DOHH2 (cell line): Measurements from ENCODE around the gene CEP41.

Experiments
- H3F3A ChIP-seq: fragments of 200-600 bp; sonication (generic), shearing (Covaris generic); 2 replicates; pipeline ENCODE4 v1.6.0; 2016; ENCODE audit warnings: antibody characterized with exemption, mild to moderate bottlenecking; ENCODE audit not compliant: control insufficient read depth, insufficient read depth
- H3K27ac ChIP-seq: fragments of 200-600 bp; sonication (generic); 2 replicates; pipeline ENCODE4 v1.5.1; 2014; ENCODE audit warnings: low read depth, mild to moderate bottlenecking, low read length, moderate library complexity
- H3K27me3 ChIP-seq: fragments of 200-600 bp; sonication (generic); 2 replicates; pipeline ENCODE4 v1.6.1; 2014; ENCODE audit warnings: mild to moderate bottlenecking, low read length, mixed read lengths; ENCODE audit not compliant: control insufficient read depth
- H3K36me3 ChIP-seq: fragments of 200-600 bp; sonication (generic); 2 replicates; pipeline ENCODE4 v1.6.1; 2014; ENCODE audit warnings: mild to moderate bottlenecking, low read length, moderate library complexity, mixed read lengths; ENCODE audit not compliant: control insufficient read depth
- H3K4me1 ChIP-seq: fragments of 200-600 bp; sonication (generic); 2 replicates; pipeline ENCODE4 v1.6.1; 2014; ENCODE audit warnings: mild to moderate bottlenecking, low read length, mixed read lengths; ENCODE audit not compliant: control insufficient read depth
- H3K4me2 ChIP-seq: fragments of 200-600 bp; sonication (generic); 2 replicates; pipeline ENCODE4 v1.6.0; 2014; ENCODE audit warnings: mild to moderate bottlenecking, low read length, moderate library complexity
- H3K4me3 ChIP-seq: fragments of 200-600 bp; sonication (generic); 2 replicates; pipeline ENCODE4 v1.5.1; 2014; ENCODE audit warnings: mild to moderate bottlenecking, low read length, mixed read lengths
- H3K79me2 ChIP-seq: fragments of 200-600 bp; sonication (generic); 2 replicates; pipeline ENCODE4 v1.6.1; 2014; ENCODE audit warnings: mild to moderate bottlenecking, low read length, mixed read lengths; ENCODE audit not compliant: control insufficient read depth
- H3K9me2 ChIP-seq: fragments of 200-600 bp; sonication (generic); replicated peaks from 2 replicates; pipeline ENCODE4 v1.6.1; 2014; ENCODE audit warnings: mild to moderate bottlenecking, low read length, mixed read lengths; ENCODE audit not compliant: control insufficient read depth
- H3K9me3 ChIP-seq: fragments of 200-600 bp; sonication (generic); 2 replicates; pipeline ENCODE4 v1.6.1; 2014; ENCODE audit warnings: antibody characterized with exemption, low read length, mixed read lengths; ENCODE audit not compliant: control insufficient read depth, insufficient read depth
- H4K20me1 ChIP-seq: fragments of 200-600 bp; sonication (generic); 2 replicates; pipeline ENCODE4 v1.6.0; 2014; ENCODE audit warnings: low read depth, mild to moderate bottlenecking, antibody characterized with exemption, low read length, moderate library complexity; ENCODE audit not compliant: control insufficient read depth, insufficient read depth
- CTCF ChIP-seq: fragments of 200-600 bp; sonication (generic); IDR thresholded peaks from one replicate; pipeline ENCODE4 v1.5.1; 2014; ENCODE audit warnings: antibody characterized with exemption, mild to moderate bottlenecking, low read depth, low read length; ENCODE audit not compliant: poor library complexity, severe bottlenecking
- EZH2phosphoT487 ChIP-seq: fragments of 200-600 bp; sonication (generic); IDR thresholded peaks from 2 replicates; pipeline ENCODE4 v1.6.1; 2017; ENCODE audit warnings: borderline replicate concordance, mild to moderate bottlenecking, antibody characterized with exemption, low read length, moderate library complexity, mixed read lengths

Gene CEP41

DNA sequence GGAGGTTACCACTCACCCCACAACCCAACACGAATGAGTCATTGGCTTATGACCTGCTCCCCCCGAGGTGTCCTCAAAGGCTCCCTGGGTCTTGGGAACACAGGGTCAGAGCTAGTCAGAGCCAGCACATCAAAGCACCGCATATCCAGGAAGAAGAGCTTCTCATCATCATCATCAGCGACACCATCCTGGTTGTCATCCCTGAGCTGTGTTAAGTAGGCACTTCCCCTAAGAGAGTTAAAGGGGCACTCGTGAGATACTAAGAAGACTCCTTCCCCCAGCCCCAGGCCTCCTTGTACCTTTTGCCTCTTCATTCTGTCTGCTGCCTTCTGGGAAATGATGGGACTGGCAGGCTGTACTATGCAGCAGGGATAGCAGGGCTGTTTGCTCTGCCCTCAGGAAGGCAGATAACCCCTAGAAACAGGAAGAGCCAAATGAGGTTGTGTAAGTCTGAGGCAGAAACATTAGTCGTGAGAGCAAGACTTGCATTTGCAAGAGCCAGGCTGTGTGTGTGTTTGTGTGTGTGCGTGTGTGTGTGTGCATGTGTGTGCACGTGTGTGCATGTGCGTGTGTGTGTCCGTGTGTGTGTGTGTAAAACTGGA lies 71.6 kb downstream of the CEP41 start:
- Histone ChIP-seq H3K9me2 (no peaks in the 10 kb centered on the region), H3K36me3 (no peaks in the 10 kb centered on the region), H3K4me3 (no peak overlapping the region), H3F3A (no peaks in the 10 kb centered on the region), H3K79me2 (no peaks in the 10 kb centered on the region), H3K27me3 (no peaks in the 10 kb centered on the region), H3K4me1 (no peaks in the 10 kb centered on the region), H3K4me2 (no peak overlapping the region), H3K27ac (no peak overlapping the region), H3K9me3 (no peaks in the 10 kb centered on the region), H4K20me1 (no peaks in the 10 kb centered on the region)
- TF ChIP-seq EZH2phosphoT487 (no peak), CTCF (no peak)

DNA sequence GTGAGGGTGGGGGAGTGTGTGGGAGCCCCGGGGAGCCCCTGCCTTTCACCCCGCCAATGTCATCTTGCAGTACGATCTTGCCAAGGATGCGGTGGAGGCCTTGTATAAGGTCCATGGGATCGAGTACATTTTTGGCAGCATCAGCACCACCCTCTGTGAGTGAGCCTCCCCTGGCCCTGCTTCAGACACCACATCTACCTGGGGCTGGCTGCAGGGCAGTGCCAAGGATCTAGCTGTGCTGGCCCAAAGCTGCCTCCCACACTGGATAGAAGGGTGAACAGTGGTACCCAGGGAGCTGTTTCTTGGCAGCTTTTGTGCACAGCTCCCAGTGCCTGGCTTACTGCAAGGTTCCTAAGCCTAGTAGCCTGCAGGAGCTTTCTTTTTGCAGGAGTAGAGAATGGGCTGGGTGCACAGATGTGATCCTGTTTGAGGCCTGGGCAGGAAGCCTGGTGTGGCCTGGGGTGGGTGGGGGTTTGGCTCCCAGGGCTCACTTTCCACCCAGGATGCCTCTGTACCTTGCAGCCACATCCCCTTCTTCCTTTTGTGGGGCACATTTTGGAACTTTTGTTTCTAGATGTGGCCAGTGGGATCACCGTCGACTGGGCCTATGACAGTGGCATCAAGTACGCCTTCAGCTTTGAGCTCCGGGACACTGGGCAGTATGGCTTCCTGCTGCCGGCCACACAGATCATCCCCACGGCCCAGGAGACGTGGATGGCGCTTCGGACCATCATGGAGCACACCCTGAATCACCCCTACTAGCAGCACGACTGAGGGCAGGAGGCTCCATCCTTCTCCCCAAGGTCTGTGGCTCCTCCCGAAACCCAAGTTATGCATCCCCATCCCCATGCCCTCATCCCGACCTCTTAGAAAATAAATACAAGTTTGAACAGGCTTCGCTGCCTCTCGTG lies 72.7 kb downstream of the CEP41 start:
- H3K27ac ChIP-seq = no peak overlapping the region
- H3K9me3 ChIP-seq = no peaks in the 10 kb centered on the region
- no peaks in the 10 kb centered on the region for H3K79me2 ChIP-seq
- H3K36me3 ChIP-seq = no peaks in the 10 kb centered on the region
- no peaks in the 10 kb centered on the region for H3K9me2 ChIP-seq
- H3K4me3 ChIP-seq = no peak overlapping the region
- TF ChIP-seq EZH2phosphoT487 = no peak
- no peak for TF ChIP-seq CTCF
- H4K20me1 ChIP-seq = no peaks in the 10 kb centered on the region
- no peaks in the 10 kb centered on the region for H3F3A ChIP-seq
- no peaks in the 10 kb centered on the region for H3K4me1 ChIP-seq
- H3K27me3 ChIP-seq = peaks cover 4% of the 10 kb centered on the region
- no peak overlapping the region for H3K4me2 ChIP-seq

DNA sequence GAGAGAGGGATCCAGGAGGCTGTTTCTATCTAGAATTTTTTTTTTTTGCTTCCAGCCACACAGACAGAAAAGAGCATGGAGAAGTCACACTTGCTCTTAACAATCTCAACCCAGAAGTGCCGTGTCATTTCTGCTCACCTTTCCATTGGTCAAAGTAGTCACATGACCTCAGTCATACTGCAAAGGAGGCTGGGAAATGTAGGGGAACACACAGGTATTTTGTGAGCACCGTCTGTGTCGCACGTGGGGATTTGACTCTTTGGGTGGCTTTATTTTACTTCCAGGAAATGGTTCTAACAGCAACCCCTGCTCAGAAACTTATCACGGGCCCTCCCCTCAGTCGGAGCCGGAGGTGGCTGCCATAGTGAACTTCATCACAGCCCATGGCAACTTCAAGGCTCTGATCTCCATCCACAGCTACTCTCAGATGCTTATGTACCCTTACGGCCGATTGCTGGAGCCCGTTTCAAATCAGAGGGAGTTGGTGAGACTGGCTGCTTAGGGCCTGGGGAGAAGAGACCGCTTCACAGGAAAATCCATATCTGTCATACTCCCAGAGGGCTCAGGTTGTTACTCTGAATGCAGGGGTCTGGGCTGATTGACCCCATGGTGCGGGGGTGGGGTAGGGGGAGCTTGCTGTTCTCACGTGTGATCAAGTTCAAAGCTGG lies 73.6 kb downstream of the CEP41 start:
- no peak overlapping the region for H3K27ac ChIP-seq
- H3K36me3 ChIP-seq = no peaks in the 10 kb centered on the region
- H3K4me3 ChIP-seq = no peak overlapping the region
- no peaks in the 10 kb centered on the region for H3K79me2 ChIP-seq
- H3K27me3 ChIP-seq = peaks cover 4% of the 10 kb centered on the region
- H3K9me2 ChIP-seq = no peaks in the 10 kb centered on the region
- H3F3A ChIP-seq = no peaks in the 10 kb centered on the region
- H3K4me2 ChIP-seq = no peak overlapping the region
- no peaks in the 10 kb centered on the region for H3K9me3 ChIP-seq
- no peaks in the 10 kb centered on the region for H4K20me1 ChIP-seq
- TF ChIP-seq CTCF (no peak), EZH2phosphoT487 (no peak)
- no peaks in the 10 kb centered on the region for H3K4me1 ChIP-seq
